K562 (cell line): ENCODE results near the gene WIPF1. TPM values are rescaled to one million over a fixed set of nuclear protein-coding genes. Genes with fewer than 3 reads are reported as not detected.

Experiments used
- ATAC-seq: fragments of 200-7000 bp; cut with Tn5 transposase; 3 replicates; pipeline ENCODE4 v1.9.1; 2020; ENCODE audit warnings: moderate library complexity
- BruUV-seq: library from RNA; stranded (reverse); fragments of 400-500 nt; replicated peaks from 2 replicates; lab custom pipeline; 2021; lab: Mats Ljungman, UMichigan
- CTCF ChIA-PET: fragments of 300-600 bp; formaldehyde crosslinking; extraction: SDS; loops from one replicate; lab custom pipeline; 2021; ENCODE audit warnings: low intra/inter-chr PET ratio; lab: Yijun Ruan, JAX
- POLR2A ChIA-PET: fragments of 300-600, 350-650 bp; sonication (Branson Sonifier 250); formaldehyde crosslinking; extraction: SDS; loops from one replicate; lab custom pipeline; 2021; ENCODE audit warnings: antibody characterized with exemption, inconsistent platforms; lab: Yijun Ruan, JAX
- DNase-seq, 4 experiments: peaks; one replicate each; pipeline versions ENCODE4 v3.0.0 to v3.0.0-alpha.2; 2011 to 2018; ENCODE audit warnings: low spot score in 3 of 4, mixed read lengths in 3 of 4; ENCODE audit errors: extremely low read depth in 1 of 4
- FAIRE-seq: peaks from 2 replicates; lab custom pipeline; 2011; peaks lifted over from hg19 to GRCh38; lab: Jason Lieb, UNC
- H2AFZ ChIP-seq: 2 replicates; pipeline ENCODE4 v1.6.0; 2011; ENCODE audit warnings: low read depth, low read length, control low read depth, inconsistent platforms
- H3K27ac ChIP-seq: fragments of 200-600 bp; 3 replicates; pipeline ENCODE4 v1.8.0; 2011; ENCODE audit warnings: low read depth, mild to moderate bottlenecking, control low read depth, inconsistent platforms, low read length, moderate library complexity, mixed read lengths; ENCODE audit errors: extremely low read depth
- H3K27me3 ChIP-seq, 2 experiments: fragments of 300-600 bp in 1 of 2; 2 replicates in 1 of 2; 3 replicates in 1 of 2; pipeline versions ENCODE4 v1.6.0 to v1.8.0; 2011; ENCODE audit warnings: inconsistent platforms in 2 of 2, low read length in 2 of 2, mild to moderate bottlenecking in 1 of 2, mixed read lengths in 1 of 2, moderate library complexity in 1 of 2; ENCODE audit not compliant: control insufficient read depth in 2 of 2, insufficient read depth in 2 of 2
- H3K36me3 ChIP-seq: fragments of 300-600 bp; 3 replicates; pipeline ENCODE4 v1.8.0; 2011; ENCODE audit warnings: mild to moderate bottlenecking, low read length, inconsistent platforms; ENCODE audit not compliant: control insufficient read depth, insufficient read depth
- H3K4me1 ChIP-seq, 2 experiments: fragments of 200-600 bp in 1 of 2; replicated peaks in 1 of 2; 2 replicates in 1 of 2; 3 replicates in 1 of 2; pipeline versions ENCODE4 v1.5.1 to v1.8.0; 2011; ENCODE audit warnings: inconsistent platforms in 2 of 2, low read length in 2 of 2, mild to moderate bottlenecking in 1 of 2, mixed read lengths in 1 of 2, moderate library complexity in 1 of 2; ENCODE audit not compliant: control insufficient read depth in 2 of 2, insufficient read depth in 2 of 2
- H3K4me2 ChIP-seq: 2 replicates; pipeline ENCODE4 v1.6.1; 2011; ENCODE audit warnings: low read length, control low read depth, inconsistent platforms, mixed read lengths; ENCODE audit not compliant: insufficient read depth
- H3K4me3 ChIP-seq: fragments of 200-600 bp; sonication (generic), shearing (Covaris generic); 2 replicates; pipeline ENCODE4 v1.5.1; 2016; ENCODE audit warnings: control low read depth, inconsistent platforms
- H3K79me2 ChIP-seq: fragments of 200-600 bp; 3 replicates; pipeline ENCODE4 v1.8.0; 2011; ENCODE audit warnings: low read length, inconsistent platforms; ENCODE audit not compliant: control insufficient read depth, insufficient read depth
- H3K9ac ChIP-seq, 2 experiments: 2 replicates each; pipeline versions ENCODE4 v1.6.0 to v1.6.1; 2011; ENCODE audit warnings: low read depth in 2 of 2, low read length in 2 of 2, control low read depth in 1 of 2, inconsistent platforms in 1 of 2, mild to moderate bottlenecking in 1 of 2, mixed read lengths in 1 of 2; ENCODE audit not compliant: insufficient read depth in 1 of 2
- H3K9me1 ChIP-seq: one replicate; pipeline ENCODE4 v1.6.0; 2011; ENCODE audit warnings: inconsistent platforms, mild to moderate bottlenecking, low read length, moderate library complexity; ENCODE audit not compliant: control insufficient read depth, insufficient read depth
- H3K9me3 ChIP-seq: replicated peaks from 2 replicates; pipeline ENCODE4 v1.5.1; 2011; ENCODE audit warnings: low read depth, low read length, inconsistent platforms; ENCODE audit not compliant: control insufficient read depth, insufficient read depth
- H4K20me1 ChIP-seq: replicated peaks from 2 replicates; pipeline ENCODE4 v1.6.1; 2011; ENCODE audit warnings: low read length, inconsistent platforms, mixed read lengths; ENCODE audit not compliant: control insufficient read depth, insufficient read depth
- CCNT2 ChIP-seq: IDR thresholded peaks from 2 replicates; pipeline ENCODE4 v1.6.1; 2011; ENCODE audit warnings: borderline replicate concordance, low read depth, mild to moderate bottlenecking, moderate library complexity, mixed read lengths, low read length; ENCODE audit not compliant: insufficient read length; ENCODE audit errors: extremely low read depth
- HNRNPUL1 ChIP-seq: fragments of 200-400 bp; formaldehyde crosslinking; IDR thresholded peaks from 2 replicates; pipeline ENCODE4 v1.6.1; 2017; ENCODE audit warnings: low read length
- JUNB ChIP-seq: fragments of 450-650 bp; formaldehyde crosslinking; conservative IDR thresholded peaks from 2 replicates; pipeline ENCODE4 v1.4.0; 2020; ENCODE audit warnings: mild to moderate bottlenecking
- NR2C2 ChIP-seq, 2 experiments: fragments of 200-800 bp in 1 of 2; sonication (Bioruptor generic) in 1 of 2; sonication (generic) in 1 of 2; formaldehyde crosslinking in 1 of 2; IDR thresholded peaks; 2 replicates each; pipeline versions ENCODE4 v1.6.1 to v1.8.0; 2016 to 2022; ENCODE audit warnings: mild to moderate bottlenecking in 1 of 2, missing compliant biosample characterization in 1 of 2, missing genetic modification characterization in 1 of 2, missing genetic modification reagents in 1 of 2
- PHB2 ChIP-seq: fragments of 450-650 bp; IDR thresholded peaks from 2 replicates; pipeline ENCODE4 v1.6.1; 2017; ENCODE audit warnings: low read depth
- SMAD4 ChIP-seq: fragments of 250-450 bp; sonication (Bioruptor Pico); conservative IDR thresholded peaks from 2 replicates; pipeline ENCODE4 v1.8.0; 2021; ENCODE audit warnings: inconsistent platforms, mild to moderate bottlenecking, moderate library complexity
- SRF ChIP-seq, 2 experiments: fragments of 250-450, 450-650 bp in 1 of 2; sonication (Bioruptor Pico) in 1 of 2; sonication (generic) in 1 of 2; formaldehyde crosslinking; IDR thresholded peaks; 2 replicates each; pipeline versions ENCODE4 v1.5.0 to v1.5.1; 2020 to 2022; ENCODE audit warnings: mild to moderate bottlenecking in 1 of 2, missing genetic modification reagents in 1 of 2
- TFAM ChIP-seq: fragments of 250-450 bp; sonication (Bioruptor Pico); conservative IDR thresholded peaks from 2 replicates; pipeline ENCODE4 v1.5.0; 2021; ENCODE audit warnings: mild to moderate bottlenecking, moderate library complexity
- ZNF384 ChIP-seq: IDR thresholded peaks from 2 replicates; pipeline ENCODE4 v1.6.1; 2012; ENCODE audit warnings: low read depth, low read length, improper control_type of control experiment
- in situ Hi-C: fragments of 300-500 bp; cut with MboI; formaldehyde crosslinking; loops from 4 replicates; pipeline ENCODE4 v1.15.0; 2018; ENCODE audit warnings: inconsistent platforms, mixed read lengths
- intact Hi-C: fragments of 100-400 bp; cut with micrococcal nuclease; formaldehyde crosslinking; loops from 2 replicates; pipeline ENCODE4 v1.14.2; 2022
- polyA plus RNA-seq, 8 experiments: library from polyadenylated mRNA; depleted of rRNA in 4 of 8; stranded (reverse) in 5 of 8; unstranded in 3 of 8; fragments of >200 nt; fragmentation: Nextera tagmentation in 2 of 8; fragmentation: Illumina TruSeq in 1 of 8; extraction: Ambion mirVana in 2 of 8; extraction: Trizol in 1 of 8; gene quantifications; 2 replicates each; pipeline versions ENCODE4 v1.2.1 to v1.2.3, GENCODE V29; 2011 to 2014; ENCODE audit warnings: inconsistent platforms in 1 of 8, missing spikeins in 1 of 8
- total RNA-seq, 7 experiments: library from RNA; depleted of rRNA in 6 of 7; stranded (reverse); fragments of >200 nt in 6 of 7; fragmentation: Illumina TruSeq in 2 of 7; extraction: Trizol in 2 of 7; gene quantifications; 2 replicates each; pipeline versions ENCODE4 v1.2.1 to v1.2.3, GENCODE V29; 2011 to 2021; ENCODE audit warnings: low replicate concordance in 1 of 7
- TF ChIP-seq, protein P1 (sequence below), 3 experiments: IDR thresholded peaks in 2 of 3; conservative IDR thresholded peaks in 1 of 3; 2 replicates each; pipeline ENCODE4 v1.5.1; 2011 to 2012; ENCODE audit warnings: low read length in 3 of 3, mild to moderate bottlenecking in 3 of 3, control low read depth in 2 of 3, improper control_type of control experiment in 1 of 3, inconsistent platforms in 1 of 3, low read depth in 1 of 3, mixed read lengths in 1 of 3, moderate library complexity in 1 of 3; ENCODE audit not compliant: insufficient read depth in 2 of 3
- TF ChIP-seq, protein P2 (sequence below): IDR thresholded peaks from 2 replicates; pipeline ENCODE4 v1.6.1; 2014; ENCODE audit warnings: antibody characterized with exemption
- TF ChIP-seq, protein P3 (sequence below), 2 experiments: fragments of 150-350 bp in 1 of 2; IDR thresholded peaks; 2 replicates each; pipeline ENCODE4 v1.6.1; 2012 to 2016; ENCODE audit warnings: low read depth in 2 of 2, low read length in 2 of 2, mild to moderate bottlenecking in 1 of 2, moderate library complexity in 1 of 2
- TF ChIP-seq, protein P4 (sequence below): fragments of 450-650 bp; IDR thresholded peaks from 2 replicates; pipeline ENCODE4 v1.6.1; 2016; ENCODE audit warnings: missing biosample characterization, missing genetic modification characterization
- TF ChIP-seq, protein P5 (sequence below): fragments of 250-450 bp; sonication (Bioruptor Pico); IDR thresholded peaks from 2 replicates; pipeline ENCODE4 v1.5.0; 2021

The WIPF1 gene
- total and polyA plus RNA-seq, 9 of the 15 experiments (the other 6 are each of a cell fraction or from before 2014, with no cell fraction given): 0.54 to 4.9 (median 2.4) TPM

DNA sequence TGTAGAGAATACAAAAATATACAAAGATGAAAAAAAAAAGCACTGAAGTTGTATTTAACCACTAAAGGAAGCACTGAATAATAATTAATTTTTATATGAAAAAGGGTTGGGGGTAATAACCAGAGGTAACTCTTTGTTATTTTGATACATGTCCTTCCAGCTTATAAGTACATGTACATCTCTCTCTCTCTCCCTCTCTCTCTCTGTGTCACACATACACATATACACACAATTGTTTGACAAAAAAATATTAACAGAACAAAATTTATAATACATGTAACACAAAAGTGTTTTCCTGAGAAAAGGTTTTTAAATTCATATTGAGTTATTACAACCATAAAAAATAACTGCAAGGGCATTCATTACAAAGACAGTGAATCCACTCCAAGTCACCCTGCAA, 4.6 kb downstream of the WIPF1 start:
- BruUV-seq: no TSS peak
- FAIRE-seq: no peak
- Histone ChIP-seq H3K27me3 (peaks cover 0 to 13% of the 10 kb centered on the region in 2 experiments; a peak in 1 of 5 replicates), H3K9me1 (no peaks in the 10 kb centered on the region), H3K27ac (no peak overlapping the region), H4K20me1 (no peaks in the 10 kb centered on the region), H3K4me3 (no peak overlapping the region), H3K36me3 (no peaks in the 10 kb centered on the region), H3K9ac (no peak overlapping the region), H3K9me3 (no peaks in the 10 kb centered on the region), H3K79me2 (no peaks in the 10 kb centered on the region), H2AFZ (no peak overlapping the region), H3K4me2 (no peak overlapping the region), H3K4me1 (peaks cover 0 to 9% of the 10 kb centered on the region in 2 experiments; a peak in 3 of 5 replicates)
- intact Hi-C loops: no loop called here
- in situ Hi-C loops: no loop called here
- POLR2A ChIA-PET: interaction anchor here (1.3 kb wide), 1 partner anchor 10 kb away, joined by 3 read pairs; no protein-coding TSS in a partner anchor
- no peak for DNase-seq
- no peak for ATAC-seq
- CTCF ChIA-PET: no interaction called here
- TF ChIP-seq, protein P1, sequence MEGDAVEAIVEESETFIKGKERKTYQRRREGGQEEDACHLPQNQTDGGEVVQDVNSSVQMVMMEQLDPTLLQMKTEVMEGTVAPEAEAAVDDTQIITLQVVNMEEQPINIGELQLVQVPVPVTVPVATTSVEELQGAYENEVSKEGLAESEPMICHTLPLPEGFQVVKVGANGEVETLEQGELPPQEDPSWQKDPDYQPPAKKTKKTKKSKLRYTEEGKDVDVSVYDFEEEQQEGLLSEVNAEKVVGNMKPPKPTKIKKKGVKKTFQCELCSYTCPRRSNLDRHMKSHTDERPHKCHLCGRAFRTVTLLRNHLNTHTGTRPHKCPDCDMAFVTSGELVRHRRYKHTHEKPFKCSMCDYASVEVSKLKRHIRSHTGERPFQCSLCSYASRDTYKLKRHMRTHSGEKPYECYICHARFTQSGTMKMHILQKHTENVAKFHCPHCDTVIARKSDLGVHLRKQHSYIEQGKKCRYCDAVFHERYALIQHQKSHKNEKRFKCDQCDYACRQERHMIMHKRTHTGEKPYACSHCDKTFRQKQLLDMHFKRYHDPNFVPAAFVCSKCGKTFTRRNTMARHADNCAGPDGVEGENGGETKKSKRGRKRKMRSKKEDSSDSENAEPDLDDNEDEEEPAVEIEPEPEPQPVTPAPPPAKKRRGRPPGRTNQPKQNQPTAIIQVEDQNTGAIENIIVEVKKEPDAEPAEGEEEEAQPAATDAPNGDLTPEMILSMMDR (IDR thresholded peaks at IDR 0.05 in 2 of 3, conservative IDR thresholded peaks at IDR 0.05 in 1 of 3; ENCODE audit: insufficient read depth in 2 of 3, low read depth in 1 of 3, low read length in 3 of 3): no peak
- TF ChIP-seq SMAD4 (CRISPR knock-in tag) (no peak), JUNB (CRISPR knock-in tag) (no peak), CCNT2 (no peak), PHB2 (no peak), NR2C2 (CRISPR knock-in tag; IDR thresholded peaks at IDR 0.05) (no peak), NR2C2 (tag; IDR thresholded peaks at IDR 0.05) (no peak), TFAM (CRISPR knock-in tag) (no peak), SRF (CRISPR knock-in tag; IDR thresholded peaks at IDR 0.05) (no peak), HNRNPUL1 (no peak), ZNF384 (no peak)
- TF ChIP-seq, protein P2, sequence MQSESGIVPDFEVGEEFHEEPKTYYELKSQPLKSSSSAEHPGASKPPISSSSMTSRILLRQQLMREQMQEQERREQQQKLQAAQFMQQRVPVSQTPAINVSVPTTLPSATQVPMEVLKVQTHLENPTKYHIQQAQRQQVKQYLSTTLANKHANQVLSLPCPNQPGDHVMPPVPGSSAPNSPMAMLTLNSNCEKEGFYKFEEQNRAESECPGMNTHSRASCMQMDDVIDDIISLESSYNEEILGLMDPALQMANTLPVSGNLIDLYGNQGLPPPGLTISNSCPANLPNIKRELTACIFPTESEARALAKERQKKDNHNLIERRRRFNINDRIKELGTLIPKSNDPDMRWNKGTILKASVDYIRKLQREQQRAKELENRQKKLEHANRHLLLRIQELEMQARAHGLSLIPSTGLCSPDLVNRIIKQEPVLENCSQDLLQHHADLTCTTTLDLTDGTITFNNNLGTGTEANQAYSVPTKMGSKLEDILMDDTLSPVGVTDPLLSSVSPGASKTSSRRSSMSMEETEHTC: no peak
- TF ChIP-seq, protein P3, sequence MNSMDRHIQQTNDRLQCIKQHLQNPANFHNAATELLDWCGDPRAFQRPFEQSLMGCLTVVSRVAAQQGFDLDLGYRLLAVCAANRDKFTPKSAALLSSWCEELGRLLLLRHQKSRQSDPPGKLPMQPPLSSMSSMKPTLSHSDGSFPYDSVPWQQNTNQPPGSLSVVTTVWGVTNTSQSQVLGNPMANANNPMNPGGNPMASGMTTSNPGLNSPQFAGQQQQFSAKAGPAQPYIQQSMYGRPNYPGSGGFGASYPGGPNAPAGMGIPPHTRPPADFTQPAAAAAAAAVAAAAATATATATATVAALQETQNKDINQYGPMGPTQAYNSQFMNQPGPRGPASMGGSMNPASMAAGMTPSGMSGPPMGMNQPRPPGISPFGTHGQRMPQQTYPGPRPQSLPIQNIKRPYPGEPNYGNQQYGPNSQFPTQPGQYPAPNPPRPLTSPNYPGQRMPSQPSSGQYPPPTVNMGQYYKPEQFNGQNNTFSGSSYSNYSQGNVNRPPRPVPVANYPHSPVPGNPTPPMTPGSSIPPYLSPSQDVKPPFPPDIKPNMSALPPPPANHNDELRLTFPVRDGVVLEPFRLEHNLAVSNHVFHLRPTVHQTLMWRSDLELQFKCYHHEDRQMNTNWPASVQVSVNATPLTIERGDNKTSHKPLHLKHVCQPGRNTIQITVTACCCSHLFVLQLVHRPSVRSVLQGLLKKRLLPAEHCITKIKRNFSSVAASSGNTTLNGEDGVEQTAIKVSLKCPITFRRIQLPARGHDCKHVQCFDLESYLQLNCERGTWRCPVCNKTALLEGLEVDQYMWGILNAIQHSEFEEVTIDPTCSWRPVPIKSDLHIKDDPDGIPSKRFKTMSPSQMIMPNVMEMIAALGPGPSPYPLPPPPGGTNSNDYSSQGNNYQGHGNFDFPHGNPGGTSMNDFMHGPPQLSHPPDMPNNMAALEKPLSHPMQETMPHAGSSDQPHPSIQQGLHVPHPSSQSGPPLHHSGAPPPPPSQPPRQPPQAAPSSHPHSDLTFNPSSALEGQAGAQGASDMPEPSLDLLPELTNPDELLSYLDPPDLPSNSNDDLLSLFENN (IDR thresholded peaks at IDR 0.05; ENCODE audit: low read depth in 2 of 2, low read length in 2 of 2): no peak
- TF ChIP-seq, protein P4, sequence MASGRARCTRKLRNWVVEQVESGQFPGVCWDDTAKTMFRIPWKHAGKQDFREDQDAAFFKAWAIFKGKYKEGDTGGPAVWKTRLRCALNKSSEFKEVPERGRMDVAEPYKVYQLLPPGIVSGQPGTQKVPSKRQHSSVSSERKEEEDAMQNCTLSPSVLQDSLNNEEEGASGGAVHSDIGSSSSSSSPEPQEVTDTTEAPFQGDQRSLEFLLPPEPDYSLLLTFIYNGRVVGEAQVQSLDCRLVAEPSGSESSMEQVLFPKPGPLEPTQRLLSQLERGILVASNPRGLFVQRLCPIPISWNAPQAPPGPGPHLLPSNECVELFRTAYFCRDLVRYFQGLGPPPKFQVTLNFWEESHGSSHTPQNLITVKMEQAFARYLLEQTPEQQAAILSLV (tag): no peak
- TF ChIP-seq, protein P5, sequence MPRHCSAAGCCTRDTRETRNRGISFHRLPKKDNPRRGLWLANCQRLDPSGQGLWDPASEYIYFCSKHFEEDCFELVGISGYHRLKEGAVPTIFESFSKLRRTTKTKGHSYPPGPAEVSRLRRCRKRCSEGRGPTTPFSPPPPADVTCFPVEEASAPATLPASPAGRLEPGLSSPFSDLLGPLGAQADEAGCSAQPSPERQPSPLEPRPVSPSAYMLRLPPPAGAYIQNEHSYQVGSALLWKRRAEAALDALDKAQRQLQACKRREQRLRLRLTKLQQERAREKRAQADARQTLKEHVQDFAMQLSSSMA (CRISPR knock-in tag): no peak
